Tracheal epithelial cell (primary cell): ENCODE measurements around the gene CDK19. TPM values are rescaled to one million over a fixed set of nuclear protein-coding genes. Genes with fewer than 3 reads are reported as not detected.

Experiments
- total RNA-seq: library from RNA; depleted of rRNA; stranded (reverse); fragments of >200 nt; gene quantifications from 2 replicates; pipeline ENCODE4 v1.2.1, GENCODE V29; 2014

Gene CDK19
- total RNA-seq, result 4.6 and 5.5 TPM in 2 replicates

GRCh38 chr6:110815411-110816409 is at the start of gene CDK19:
TSS of gene CDK19 (minus strand) at chr6:110815469. CDS start at chr6:110815136, 333 bp downstream.

Other genes starting within 250 kb of the CDK19 start
- gene AMD1, start 59.3 kb upstream of the CDK19 start, total RNA-seq, result 69.9 and 163 TPM in 2 replicates
- gene GTF3C6, start 143.2 kb upstream of the CDK19 start, total RNA-seq, result 26.4 and 34.0 TPM in 2 replicates
- 33.3 and 40.3 TPM in 2 replicates for gene RPF2, start 166.6 kb upstream of the CDK19 start, total RNA-seq